NCI-H1694 treated with DMSO at 0.1 percent for 48 hours (cell line): Measurements from ENCODE around the gene MRPL20.
"Not testable (repeated sequence)": the region's sequence is repeated elsewhere in the genome, so short reads cannot be mapped to it uniquely, and the experiment has no call there.

Experiments used
- DNase-seq: peaks from one replicate; lab custom pipeline; 2025; lab: John Stamatoyannopoulos, UW

The MRPL20 gene

GRCh38 chr1:1437033-1437903 is 30.2 kb upstream of the MRPL20 start:
- DNase-seq, result no peak

DNA sequence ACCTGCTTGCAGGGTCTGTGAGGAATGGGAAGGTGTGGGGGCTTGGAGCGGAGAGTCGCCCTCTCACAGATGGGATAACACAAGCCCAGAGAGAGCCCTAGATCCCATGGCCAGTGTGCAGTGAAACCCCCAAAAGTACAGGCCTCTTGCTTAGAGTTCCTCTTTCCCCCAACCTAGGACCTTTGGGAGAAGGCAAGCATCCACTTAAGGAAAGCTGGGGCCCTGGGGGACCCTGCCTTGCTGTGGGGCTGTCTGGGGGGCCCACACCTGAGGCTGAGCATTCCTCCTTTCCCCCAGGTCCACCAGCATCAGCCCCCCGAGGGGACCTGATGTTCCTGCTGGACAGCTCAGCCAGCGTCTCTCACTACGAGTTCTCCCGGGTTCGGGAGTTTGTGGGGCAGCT is 29.5 kb upstream of the MRPL20 start:
- no peak for DNase-seq

- DNase-seq, result no peak
Observed at GRCh38 chr1:1435911-1436629, 29.0 kb upstream of the MRPL20 start.

DNA sequence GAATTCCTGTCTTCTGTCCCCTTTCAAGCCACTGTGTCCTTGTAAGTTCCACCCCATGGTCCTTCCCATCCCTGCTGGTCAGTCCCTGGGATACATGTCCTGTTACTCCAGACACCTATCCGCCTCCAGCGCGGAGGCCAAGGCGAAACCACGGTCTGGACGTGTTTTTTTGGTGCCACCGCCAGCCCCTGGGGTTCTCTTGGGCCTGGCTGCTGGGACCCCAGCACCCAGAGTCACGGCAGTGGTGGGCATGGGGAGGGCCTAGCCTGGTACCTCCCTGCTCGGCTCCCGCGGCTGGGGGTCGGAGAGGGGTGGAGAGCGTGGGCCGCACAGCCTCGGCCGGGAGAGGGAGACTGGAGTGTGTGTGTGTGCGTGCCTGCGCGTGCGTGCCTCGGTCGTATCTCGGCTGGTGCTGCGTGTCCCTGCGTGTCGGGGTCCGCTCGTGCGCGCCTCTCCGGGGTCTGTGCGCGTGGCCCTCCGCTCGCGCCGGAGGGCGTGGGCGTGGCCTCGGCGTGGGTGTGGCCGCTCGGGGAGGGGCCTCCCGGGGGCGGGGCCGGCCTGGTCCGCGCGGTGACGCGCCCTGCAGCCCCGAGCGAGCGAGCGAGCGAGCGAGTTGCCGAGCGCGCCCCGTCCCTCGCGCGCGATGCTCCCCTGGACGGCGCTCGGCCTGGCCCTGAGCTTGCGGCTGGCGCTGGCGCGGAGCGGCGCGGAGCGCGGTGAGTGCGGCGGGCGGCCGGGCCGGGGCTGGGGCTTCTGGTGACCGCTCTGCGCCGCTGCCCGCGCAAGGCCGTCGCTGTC is 28.2 kb upstream of the MRPL20 start, which contains the start of gene VWA1:
VWA1 (plus strand) TSS at position 585 of the 798 bp plus-strand sequence; CDS start at position 644, 59 bp downstream.
- peak; percentile 22 for DNase-seq

- DNase-seq, result no peak
Observed at GRCh38 chr1:1434824-1435105, 27.7 kb upstream of the MRPL20 start.

- DNase-seq, result no peak
Observed at GRCh38 chr1:1434131-1434823, 27.2 kb upstream of the MRPL20 start.

GRCh38 chr1:1433804-1434130 is 26.7 kb upstream of the MRPL20 start:
- no peak for DNase-seq

- DNase-seq, result peak; percentile 50
Observed at GRCh38 chr1:1432951-1433803, 26.1 kb upstream of the MRPL20 start.

GRCh38 chr1:1432274-1432950 is 25.3 kb upstream of the MRPL20 start:
- DNase-seq, result no peak

DNA sequence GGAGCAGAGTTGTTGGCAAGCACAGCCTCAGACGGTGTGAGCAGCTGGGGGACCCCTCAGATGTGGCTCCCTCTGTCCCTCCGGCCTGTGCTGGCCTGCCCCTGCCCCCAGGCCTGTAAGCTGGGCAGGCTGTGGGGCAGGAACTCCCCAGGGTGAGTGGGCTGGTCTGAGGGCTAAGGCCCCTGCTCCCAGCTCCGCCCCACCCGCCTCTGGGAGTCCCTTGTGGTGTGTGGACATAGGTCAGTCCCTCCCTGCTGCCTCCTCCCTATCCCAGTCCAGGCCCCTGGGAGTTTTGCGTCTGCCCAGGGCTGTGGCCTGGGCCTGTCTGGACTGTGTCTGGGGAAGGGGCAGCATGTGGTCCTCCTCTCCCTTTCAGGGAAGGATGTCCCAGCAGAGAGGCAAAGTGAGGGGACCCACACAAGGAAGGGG is 24.8 kb upstream of the MRPL20 start:
- DNase-seq, result no peak

DNA sequence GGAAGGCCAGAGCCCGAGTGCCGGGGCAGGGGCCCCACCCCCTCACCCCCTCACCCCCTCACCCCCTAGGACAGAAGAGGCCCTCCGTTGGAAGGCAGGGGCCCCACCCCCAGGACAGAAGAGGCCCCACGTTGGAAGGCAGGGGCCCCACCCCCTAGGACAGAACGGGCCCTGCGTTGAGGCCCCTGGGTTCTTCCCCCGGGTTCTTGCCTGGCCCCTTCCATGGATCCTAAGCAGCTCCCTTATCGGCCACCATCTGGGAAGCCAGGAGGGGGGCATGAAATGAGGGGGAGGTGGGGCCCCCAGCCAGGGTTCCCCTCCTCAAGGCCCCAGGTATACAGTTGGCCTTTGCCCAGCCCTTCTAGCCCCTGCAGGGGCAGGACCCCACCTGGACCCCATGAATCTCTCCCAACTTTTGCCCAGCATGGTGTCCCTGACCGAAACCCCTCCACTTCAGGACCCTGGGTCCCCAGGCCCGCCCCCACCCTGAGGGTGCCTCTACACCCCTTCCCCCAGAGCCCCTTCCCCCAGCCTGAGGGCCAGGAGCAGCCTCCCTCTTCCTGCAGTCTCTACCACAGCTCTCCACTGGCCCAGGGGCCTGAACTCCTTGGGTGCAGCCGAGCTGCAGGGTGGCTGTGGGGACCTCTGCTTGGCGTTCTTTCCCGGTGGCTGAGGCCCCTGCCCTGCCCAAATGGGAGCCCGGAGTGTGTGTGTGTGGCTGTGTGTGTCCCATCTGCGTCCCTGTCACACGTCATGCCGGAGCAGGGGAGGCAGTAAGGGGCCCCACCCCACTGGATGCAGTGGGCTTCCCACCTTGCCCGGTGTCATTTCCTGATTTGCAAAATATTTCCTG is 24.1 kb upstream of the MRPL20 start:
- peak; percentile 38 for DNase-seq

GRCh38 chr1:1430114-1430982 is 23.3 kb upstream of the MRPL20 start:
- DNase-seq, result peak; percentile 30

DNA sequence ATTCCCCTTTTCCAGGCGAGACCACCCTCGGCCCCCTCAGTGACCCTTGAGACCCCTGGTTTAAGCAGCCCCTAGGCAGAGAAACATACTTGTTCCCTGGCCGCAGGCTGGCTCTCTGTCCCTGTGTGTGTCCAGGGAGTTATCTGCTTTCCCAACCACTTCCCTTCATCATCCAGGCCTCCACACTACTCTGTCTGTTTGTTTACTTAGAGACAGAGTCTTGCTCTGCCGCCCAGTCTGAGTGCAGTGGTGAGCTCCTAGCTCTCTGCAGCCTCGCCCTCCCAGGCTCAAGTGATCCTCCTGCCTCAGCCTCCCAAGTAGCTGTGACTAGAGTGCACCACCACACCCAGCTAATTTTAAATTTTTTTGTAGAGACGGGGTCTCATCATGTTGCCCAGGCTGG is 22.6 kb upstream of the MRPL20 start:
- DNase-seq, result no peak

GRCh38 chr1:1428967-1429366 is 21.9 kb upstream of the MRPL20 start:
- DNase-seq, result not testable (repeated sequence)

GRCh38 chr1:1428174-1428573 is 21.1 kb upstream of the MRPL20 start:
- no peak for DNase-seq

DNA sequence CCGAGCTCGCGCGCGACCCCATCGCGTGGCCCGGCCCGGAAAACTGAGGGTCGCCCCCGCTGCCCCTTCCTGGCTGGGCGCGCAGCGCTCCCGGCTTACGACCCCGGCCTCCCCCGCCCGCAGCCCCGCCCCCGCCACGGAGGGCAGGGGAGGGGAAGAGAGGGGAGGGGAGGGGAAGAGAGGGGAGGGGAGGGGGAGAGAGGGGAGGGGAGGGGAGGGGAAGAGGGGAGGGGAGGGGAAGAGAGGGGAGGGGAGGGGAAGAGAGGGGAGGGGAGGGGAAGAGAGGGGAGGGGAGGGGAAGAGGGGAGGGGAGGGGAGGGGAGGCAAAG is 20.7 kb upstream of the MRPL20 start:
- DNase-seq, result no peak

- DNase-seq, result no peak
Observed at GRCh38 chr1:1427106-1427819, 20.2 kb upstream of the MRPL20 start.

- DNase-seq, result peak; percentile 35
Observed at GRCh38 chr1:1426496-1427105, 19.5 kb upstream of the MRPL20 start.
